Fibroblast of skin of right biceps (primary cell): ENCODE measurements around the gene ACKR2.

Source experiments
- DNase-seq: peaks from one replicate; pipeline ENCODE4 v3.0.0-alpha.2; 2013

ACKR2 gene

DNA sequence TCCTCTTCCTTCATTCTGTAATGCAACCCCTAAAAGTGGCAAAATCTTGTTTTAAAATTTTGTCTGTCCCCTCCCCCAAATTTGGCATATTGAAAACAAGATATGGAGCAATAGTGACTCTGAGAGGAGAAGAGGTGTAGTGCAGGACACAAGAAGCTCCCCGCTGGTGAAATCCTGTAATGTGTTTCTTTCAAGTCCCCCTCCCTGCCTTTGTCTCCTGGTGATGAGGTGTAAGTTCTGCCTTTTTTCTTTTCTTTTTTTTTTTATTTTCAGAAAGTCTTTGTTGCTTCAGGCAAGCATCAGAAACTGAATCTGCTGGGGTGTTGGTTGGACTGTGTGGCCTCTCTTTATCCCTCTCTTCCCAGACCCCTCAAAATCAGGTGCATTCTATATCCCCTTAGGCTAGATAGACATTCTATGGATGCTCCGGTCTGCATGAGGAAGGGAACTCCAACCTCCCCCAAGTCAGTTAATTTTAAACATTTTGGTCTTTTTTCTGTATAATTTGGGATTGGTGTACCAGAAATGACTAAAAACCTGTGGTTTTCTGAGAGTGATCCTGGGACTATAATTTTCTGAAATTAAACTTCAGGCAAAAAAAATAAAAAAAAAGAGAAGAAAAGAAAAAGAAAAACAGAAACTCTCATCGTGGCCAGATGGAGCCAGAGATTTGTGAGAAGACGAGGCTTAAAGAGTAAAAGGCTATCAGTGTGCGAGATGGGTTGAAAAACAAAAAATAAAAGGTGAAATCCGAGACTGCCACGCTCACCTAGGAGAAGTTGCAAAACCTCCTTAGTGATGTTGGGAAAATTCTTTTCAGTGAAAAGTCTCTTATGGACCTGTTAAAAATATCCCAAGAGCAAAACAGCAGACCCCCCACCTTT lies 21.4 kb downstream of the ACKR2 start:
- peak; percentile 12 for DNase-seq

DNA sequence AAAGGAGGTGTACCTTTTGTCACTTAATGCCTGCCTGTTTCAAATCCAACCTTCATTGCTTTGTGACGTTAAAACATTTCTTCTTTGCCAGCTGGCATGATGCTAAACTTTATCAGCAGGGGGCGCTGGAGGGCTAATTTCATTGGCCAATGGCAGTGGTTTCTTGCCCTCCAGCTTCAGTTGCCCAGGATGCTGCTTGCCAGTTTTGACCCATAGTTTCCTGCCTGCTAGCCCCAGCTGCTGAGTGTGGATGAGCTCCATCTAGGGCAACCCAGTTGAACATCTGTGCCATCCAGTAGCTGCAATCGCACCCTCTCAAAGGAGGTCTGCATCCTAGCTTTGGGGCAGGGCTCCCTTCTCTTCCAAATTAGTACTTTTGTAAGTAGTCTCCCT lies 22.1 kb downstream of the ACKR2 start:
- peak; percentile 37 for DNase-seq

DNA sequence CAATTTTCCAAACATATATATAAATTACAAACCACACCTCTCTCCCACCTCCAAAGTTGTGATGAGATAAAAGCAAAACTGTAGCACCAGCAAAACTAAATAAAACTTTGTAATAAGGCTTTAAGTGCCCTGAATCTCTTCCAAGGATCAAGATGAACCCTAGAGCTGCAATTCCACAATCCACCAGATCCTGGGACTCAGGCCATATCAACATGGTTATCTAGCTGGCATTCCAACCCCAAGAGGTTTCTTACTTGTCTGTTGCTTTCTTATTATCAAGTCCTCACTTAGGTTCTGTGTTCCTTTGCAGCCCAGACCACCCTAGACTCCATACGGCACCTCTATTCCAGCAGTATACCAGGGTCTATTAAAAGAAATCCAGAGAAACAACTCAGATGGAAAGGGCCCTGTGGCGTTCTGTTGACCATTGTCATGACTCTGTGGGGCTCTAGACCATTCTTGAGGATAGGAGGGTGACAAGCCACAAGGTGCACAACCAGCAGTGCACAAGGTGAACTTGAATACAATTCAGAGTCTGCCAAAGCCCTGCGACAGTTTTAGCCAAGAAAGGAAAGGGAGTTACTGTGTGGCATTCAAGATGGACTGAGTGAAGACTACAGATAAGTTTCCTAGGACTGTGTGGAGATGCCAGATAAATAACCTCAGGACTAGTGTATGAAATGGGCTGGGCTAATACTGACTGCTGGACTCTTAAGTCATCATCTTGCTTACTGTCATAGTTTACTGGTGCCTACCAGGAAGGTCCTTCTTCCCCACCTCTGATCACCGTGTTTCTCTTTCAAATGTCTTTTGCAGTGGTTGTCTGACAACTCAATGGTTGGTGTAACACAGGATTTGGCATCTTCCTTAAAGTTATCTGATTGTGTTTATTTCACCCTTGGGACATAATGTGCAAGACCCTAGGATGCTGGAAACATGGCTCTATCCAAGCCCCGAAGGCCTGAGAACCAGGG lies 27.2 kb downstream of the ACKR2 start:
- DNase-seq: no peak

DNA sequence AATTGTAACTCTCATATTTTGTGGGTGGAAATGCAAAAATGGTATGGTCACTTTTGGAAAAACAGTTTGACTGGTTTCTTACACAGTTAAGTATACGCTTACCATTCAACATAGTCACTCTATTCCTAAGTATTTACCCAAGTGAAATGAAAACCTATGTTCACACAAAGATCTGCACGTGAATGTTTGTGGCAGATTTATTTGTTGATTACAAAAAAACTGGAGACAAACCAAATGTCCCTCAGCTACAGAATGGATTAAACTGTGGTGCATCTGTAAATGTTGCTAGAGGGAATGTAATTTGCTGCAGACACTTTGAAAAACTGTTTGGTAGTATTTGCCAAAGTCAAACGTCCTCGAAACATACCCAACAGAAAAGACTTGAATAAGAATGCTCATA lies 29.3 kb downstream of the ACKR2 start:
- no peak for DNase-seq

DNA sequence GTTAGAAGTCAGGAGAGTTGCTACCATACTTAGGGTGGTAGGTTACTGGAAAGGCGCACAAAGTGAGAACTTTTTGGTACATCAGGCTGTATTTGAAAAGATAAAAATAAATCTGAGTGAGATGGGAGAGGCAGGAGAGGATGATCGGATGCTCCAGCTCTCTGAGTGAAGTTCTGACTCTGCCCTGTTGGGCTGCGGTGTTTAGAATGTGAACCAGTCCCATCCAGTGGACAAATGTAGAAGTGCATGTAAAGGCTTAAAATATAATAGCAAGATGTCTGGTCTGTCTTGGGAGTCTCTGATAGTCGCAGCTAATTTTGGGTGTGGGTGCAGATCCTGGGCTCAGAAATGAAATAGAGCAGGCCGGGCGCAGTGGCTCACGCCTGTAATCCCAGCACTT lies 30.4 kb downstream of the ACKR2 start:
- DNase-seq: peak; percentile 49

DNA sequence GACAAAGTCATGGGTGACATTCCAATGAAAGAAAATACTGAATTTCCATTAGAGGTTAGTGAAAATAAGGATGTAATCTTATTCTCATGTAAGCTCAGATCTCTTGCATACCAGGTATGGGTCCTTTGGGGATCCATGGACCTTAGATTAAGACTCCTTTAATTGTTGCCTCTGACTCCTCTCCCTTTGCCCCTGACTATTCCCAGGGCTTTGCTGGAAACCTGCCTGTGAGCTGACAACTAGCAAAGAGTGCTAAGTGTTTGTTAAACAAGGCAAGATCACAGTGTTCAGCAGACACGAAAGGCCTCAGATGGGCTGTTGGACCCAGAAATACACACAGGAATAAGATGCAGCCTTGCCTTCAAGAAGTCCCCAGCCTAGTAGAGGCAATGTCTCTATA lies 32.1 kb downstream of the ACKR2 start:
- no peak for DNase-seq

DNA sequence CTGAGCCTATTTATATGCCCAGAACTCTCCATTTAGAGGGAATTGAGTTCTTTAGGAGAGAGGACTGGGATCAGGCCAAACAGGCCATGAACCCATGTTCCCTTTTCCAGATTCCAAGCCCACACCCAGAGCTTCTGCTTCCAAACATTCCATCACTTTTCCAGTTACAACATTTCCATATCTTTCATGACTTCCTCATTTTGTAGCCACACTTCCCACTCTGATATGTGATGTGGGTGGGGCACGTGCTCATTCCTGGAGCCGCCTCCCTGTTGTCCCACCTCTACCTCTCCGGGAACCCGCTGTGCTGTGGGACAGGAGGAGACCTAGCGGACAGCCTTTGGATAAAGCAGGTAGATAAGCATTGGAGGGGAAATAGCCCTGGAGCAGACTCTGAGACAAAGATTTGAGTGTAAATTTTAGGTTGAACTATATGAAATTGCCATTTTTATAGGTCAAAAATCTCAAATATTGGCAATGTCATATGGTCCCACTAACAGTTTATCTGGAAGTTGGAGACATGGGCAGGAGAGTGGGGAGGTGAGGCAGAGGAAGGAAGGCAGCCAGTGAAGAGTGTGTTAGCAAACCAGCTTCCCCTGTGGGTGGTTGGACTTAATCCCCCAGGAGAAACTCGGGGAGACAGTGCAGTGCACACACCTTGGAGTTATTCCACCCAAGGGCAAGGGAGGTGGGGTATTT lies 34.6 kb downstream of the ACKR2 start:
- DNase-seq: no peak

DNA sequence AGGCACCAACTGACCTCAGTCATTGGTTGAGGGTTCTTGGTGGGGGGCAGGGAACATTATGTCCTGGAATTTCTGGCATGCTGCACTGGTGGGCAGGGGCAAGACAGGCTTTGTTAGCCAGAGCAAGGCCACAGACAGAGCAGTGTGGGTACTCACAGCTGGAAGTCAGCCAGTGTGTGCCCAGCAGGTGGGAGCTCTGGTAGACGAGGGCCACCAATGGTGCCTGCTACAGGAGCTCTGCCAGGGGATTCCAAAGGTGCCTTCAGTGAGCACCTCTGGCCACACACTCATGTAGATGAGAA lies 35.1 kb downstream of the ACKR2 start:
- DNase-seq: no peak

DNA sequence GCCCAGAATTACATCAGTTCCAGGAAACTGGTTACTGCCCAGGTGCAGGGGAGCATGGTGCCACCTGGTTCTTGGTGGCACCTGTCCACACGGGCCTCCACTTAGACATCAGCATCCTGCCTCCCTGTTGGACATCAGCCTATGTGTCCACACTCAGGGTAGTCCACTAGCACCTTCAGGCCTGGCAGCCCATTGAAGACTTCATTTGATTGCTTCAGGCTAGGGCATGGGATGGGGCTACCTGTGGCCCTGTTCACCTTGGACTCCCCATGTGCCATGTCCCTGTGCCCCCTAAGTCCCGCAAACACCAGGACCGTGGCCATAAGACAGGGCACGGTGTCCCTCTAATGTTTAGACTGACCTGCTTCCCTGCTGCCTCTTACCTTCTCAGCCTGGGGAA lies 35.6 kb downstream of the ACKR2 start:
- DNase-seq: no peak

DNA sequence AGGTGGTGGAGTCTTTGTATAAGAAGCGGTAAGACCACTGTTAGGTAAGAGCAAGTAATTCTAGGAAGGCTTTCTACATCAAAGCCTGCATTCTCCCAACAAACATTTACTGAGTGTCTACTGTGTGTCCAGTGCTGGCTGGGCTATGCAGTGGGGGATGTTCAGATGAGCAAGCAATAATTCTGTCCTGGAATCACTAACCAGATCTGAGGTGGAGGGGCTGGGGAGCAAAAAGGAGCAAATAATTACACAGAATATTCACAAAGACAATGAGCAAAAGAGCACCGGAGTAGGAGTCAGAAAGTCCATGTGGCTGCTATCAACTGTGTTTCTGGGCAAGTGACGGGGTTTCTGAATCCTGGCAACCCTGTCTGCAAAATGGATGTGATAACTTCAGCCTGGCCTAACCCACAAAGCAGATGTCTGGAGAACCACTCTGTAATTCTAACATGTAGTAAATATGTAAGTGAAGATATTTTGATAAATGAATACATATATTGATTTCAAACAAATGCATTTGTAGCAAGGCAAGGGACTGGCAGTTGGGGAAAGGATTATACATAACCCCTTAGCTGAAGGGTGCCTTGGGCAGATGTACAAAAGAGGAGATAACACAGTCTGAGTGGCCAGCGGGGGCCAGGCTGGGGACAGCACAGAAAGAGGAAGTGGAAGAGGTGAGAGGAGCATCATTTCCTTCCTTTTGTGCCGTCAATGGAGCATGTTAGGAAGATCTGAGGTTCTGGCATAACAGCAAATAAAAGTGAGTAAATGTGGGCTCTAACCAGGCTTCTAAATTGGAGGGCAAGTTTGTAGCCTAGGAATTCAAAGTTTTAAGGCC lies 37.7 kb downstream of the ACKR2 start:
- no peak for DNase-seq

DNA sequence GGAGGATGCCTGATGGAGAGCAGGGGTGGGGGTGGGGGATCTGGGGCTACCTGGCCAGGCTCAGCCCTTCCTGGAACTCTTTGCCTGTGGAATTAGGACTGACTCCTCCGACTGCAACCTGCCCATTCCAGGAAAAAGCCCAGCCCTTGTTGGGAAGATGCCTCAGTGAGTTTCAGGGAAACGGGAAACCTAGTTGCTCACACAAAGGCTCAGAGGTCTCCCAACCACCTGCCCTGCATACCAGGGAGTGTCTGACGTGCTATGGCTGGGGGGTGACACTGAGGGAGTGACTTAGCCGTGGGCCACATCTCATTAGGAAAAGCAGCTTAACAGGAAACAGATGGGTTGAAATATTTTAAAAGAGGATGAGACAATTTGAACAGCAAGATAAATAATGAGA lies 38.5 kb downstream of the ACKR2 start:
- peak; percentile 3 for DNase-seq

DNA sequence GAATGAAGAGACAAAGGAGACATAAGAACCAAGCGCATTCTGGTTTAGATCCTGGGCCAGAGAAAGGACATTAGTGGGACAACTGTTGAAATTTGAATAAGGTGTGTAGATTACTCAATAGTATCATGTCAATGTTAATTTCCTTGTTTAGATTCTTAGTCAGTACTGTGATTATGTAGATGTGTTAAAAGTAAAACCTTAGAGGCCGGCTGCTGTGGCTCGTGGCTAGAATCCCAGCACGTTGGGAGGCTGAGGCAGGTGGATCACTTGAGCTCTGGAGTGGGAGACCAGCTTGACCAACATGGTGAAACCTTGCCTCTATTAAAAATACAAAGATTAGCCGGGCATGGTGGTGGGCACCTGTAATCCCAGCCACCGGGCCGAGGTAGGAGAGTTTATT lies 39.8 kb downstream of the ACKR2 start:
- no peak for DNase-seq

DNA sequence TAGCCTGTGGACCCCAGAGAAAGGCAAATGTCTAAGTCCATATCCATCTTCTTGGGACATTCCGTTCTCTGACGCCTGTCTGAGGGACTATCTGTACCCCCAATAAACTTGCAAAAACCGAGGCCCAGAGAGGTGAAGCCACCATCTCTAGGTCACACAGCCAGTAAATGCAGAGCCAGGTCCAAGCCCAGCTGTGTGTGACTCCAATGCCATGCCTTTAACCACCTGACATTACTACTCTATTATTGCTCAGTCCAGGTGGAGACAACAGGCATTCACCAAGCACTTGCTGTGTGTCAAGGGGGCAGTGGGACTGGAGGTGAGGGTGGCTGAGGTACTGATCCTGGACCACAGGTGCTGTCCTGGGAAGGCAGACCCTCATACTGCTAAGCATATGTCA lies 41.0 kb downstream of the ACKR2 start:
- DNase-seq: no peak

DNA sequence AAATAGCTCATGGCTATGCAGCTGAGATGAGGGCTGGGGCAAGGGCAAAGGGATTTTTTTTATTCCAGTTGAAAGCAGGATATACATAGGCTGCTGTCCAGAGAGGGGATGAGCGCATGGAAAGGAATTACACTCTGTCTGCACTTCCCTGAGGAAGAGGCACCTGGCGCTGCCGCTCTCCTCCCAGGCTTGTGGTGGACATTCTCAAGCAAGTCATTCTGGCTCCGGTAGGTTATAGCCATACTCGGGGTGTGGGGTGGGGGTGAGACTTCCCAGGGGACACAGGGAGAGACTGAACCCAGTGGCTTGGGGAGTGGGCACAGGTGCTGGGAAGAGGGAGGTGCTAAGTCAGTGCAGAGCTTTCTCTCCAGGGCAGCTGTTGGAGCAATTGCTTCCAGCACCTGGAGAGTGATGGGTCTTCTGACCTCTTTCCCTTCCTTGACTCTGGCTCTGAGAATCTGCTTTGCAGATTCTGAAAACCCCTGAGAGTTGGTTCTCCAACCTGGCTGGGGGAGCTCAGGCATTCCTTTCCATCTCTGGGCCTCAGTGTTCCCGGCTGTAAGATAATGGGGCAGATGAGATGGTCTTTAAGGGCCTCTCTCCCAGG lies 42.1 kb downstream of the ACKR2 start:
- peak; percentile 1 for DNase-seq

DNA sequence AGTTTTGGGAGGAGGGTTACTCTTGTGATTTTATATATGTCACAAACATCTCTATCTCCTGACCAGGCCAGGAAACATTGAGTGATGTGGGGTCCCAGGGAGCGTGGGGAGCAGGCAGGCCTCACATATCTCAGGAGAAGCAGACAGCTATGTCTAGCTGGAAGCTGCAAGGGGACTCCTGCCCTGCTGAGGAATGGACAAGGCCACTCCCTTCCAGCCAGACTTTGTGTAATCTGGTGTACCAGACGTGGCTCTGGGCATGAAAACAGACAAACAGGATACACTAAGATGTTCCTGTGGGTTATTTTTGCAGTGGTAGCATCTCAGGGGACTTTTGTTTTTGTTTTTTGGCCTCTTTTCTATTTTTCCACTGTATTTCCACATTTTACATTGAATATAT lies 43.2 kb downstream of the ACKR2 start:
- DNase-seq: no peak

DNA sequence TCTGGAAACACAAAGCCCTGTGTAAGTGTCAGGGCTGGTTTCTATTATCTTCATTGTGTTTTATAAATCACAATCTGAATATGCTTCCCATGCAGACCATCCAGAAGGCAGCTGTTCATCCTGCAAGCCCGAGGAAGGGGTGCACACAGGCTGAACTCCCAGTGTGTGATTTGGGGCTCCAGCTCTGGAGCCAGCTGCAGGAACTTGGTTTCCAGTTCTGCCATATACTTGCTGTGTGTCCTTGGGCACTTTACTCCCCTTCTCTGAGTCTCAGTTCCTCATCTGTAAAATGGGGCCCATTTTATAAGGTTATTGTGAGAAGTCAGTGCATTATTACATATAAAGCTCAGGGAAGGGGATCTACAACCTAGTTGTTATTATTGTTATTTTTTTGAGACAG lies 43.8 kb downstream of the ACKR2 start:
- no peak for DNase-seq

DNA sequence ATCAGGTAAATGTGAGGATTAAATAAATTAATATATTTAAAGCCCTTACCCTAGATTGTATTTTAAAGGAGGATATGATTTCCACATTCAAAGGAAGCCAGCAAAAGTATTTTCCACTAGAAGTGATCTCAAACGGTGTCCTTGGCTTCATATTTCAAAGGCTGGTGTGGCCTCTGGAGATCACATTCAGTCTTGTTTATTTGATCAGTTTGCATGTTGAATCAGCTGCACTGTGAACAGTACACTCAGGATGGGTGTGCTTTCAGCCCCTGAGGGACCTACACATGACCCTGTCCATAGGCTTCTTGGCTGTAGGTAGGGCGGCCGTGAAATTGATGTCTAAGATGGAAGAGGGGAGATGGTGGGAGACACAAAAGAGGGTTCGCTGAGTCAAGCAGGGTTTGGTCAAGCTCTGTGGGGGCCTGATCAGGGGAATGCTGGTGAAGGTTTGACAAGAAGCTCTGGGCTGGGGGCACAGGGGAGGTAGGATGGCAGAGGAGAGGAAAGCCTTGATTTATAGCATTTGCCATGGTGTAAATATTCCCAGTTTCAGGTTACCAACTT lies 44.6 kb downstream of the ACKR2 start:
- DNase-seq: no peak

DNA sequence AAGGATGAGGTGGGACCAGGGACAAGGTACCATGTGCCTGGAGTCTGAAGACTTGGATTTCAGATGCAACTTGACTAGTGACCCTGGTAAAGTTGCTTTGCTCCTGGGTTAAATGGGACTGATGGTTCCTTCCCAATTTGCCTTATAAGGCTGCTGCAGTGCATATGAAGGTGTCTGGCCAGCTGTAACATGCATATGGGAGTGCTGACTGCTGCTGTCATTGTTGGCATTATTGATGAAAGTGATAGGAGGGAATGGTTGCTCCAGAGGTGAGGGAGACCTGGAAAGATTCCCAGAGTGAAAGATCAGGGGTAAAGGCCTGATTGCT lies 45.9 kb downstream of the ACKR2 start:
- DNase-seq: no peak

DNA sequence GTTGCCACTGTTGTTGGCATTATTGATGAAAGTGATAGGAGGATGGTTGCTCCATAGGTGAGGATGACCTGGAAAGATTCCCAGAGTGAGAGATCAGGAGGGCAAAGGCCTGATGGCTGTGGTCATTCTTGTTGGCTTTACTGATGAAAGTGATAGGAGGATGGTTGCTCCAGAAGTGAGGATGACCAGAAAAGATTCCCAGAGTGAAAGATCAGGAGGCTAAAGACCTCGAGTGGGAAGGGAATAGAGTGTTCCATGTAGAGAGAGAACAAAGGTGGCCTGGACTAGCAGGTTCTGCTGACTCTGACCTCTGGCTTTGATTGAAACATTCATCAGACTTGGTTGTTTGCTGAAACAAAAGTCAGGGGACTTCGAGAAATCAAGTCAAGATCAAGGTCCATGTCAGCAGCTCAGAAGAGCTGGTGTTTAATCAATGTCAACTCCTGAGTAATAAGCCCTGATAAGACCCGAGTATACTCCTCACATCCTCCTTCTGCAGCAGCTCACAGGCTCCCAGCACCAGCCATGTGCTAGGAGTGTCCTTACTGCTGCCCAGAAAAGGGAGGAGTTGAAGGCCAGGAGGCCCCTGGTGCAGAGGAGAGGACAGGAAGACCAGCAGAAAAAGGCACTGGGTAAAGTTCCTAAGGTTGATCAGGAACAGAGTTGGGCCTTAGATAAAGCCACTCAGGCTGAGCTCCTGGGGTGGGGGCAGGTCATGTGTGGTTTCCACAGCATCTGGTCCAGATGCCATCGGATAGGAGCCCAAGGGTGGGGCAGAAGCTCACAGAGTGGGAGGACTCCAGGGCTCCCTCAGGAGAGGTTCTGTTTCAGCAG lies 46.5 kb downstream of the ACKR2 start:
- DNase-seq: no peak

DNA sequence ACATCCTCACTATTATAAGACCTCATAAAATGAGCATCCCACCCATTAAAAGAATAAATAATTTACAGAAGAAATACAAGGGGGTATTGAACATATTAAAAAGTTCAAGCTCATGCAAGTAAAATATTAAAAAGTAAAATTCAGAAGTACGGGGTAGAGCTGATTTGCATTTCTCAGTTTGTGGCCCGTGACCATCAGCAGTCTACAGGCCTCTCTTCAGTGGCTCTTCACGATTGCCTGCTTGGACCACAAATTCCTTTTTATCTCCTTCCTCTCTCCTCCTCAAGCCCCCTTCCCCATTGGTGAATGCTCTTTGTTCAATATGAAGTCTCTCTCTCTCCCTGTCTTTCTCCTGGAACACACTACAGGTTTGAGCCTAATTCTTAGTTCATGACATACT lies 47.3 kb downstream of the ACKR2 start:
- DNase-seq: no peak
